Memory B cell (primary cell): Measurements from ENCODE around the gene CAMK2A.

ENCODE experiments used
- ATAC-seq: fragments of 150-1000 bp; cut with Tn5 transposase; 2 replicates; pipeline ENCODE4 v1.10.0; 2021; ENCODE audit warnings: low read depth, mild to moderate bottlenecking, moderate library complexity
- DNase-seq, 2 donors: peaks; one replicate each; pipeline ENCODE4 v3.0.0; 2022; ENCODE audit warnings: low spot score in 2 of 2
- H3K27ac Mint-ChIP-seq: one replicate; pipeline ENCODE4 v1.8.0; 2022; ENCODE audit warnings: mild to moderate bottlenecking, moderate library complexity, mixed read lengths
- H3K27me3 Mint-ChIP-seq: one replicate; pipeline ENCODE4 v1.8.0; 2022; ENCODE audit warnings: mixed read lengths
- H3K36me3 Mint-ChIP-seq: one replicate; pipeline ENCODE4 v1.8.0; 2022; ENCODE audit warnings: mild to moderate bottlenecking, mixed read lengths
- H3K4me1 Mint-ChIP-seq: one replicate; pipeline ENCODE4 v1.8.0; 2022; ENCODE audit warnings: mixed read lengths
- H3K4me3 Mint-ChIP-seq: one replicate; pipeline ENCODE4 v1.8.0; 2022; ENCODE audit warnings: mild to moderate bottlenecking, moderate library complexity, mixed read lengths
- H3K9me3 Mint-ChIP-seq: one replicate; pipeline ENCODE4 v1.8.0; 2022; ENCODE audit warnings: mixed read lengths

Gene CAMK2A

GRCh38 chr5:150309886-150310239 is 20.3 kb upstream of the CAMK2A start:
- Mint-ChIP-seq H3K4me3 (no peak overlapping the region), H3K9me3 (no peaks in the 10 kb centered on the region), H3K27me3 (peaks cover 7% of the 10 kb centered on the region), H3K4me1 (no peaks in the 10 kb centered on the region), H3K27ac (no peak overlapping the region), H3K36me3 (no peaks in the 10 kb centered on the region)
- DNase-seq (no peak), ATAC-seq (no peak)

DNA sequence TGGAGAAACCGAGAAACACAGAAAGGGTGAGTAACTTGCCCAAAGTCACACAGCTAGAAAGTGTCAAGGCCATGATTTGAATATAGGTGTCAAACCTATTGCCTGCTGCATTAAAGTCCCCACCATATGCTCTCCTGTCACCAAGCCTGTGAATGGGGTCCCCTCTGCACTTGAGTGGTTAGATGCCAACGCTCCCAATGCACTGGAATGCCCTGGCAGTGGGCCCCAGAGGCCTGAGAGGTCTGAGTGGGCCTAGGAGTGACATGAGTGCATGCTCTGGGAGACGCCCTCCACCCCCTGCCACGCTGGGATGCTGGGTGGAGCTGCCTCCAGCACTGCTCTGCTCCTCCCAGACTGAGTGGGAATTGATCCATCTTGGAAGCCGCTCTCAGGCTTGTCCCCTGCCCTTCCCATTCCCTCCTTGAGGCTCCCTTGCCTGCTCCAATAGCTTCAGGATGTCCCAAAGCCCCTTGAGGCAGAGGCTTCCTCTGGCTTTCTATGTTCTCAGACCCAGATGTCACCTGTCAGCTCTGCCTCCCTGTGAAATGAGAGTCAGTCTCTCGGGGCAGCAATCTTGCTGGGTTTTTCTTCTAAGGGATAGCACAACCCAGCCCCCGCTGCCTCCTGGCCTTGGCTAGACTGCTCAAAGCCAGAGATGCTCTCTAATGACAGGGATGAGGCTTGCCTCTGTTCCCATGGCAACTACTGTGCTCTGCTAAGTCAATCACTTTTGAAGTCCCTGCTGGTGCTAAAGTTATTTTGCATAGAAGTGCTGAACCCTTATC is 19.7 kb upstream of the CAMK2A start:
- no peak for DNase-seq
- peaks cover 6% of the 10 kb centered on the region for H3K27me3 Mint-ChIP-seq
- no peak overlapping the region for H3K27ac Mint-ChIP-seq
- H3K4me3 Mint-ChIP-seq: no peak overlapping the region
- H3K36me3 Mint-ChIP-seq: no peaks in the 10 kb centered on the region
- no peak for ATAC-seq
- H3K9me3 Mint-ChIP-seq: no peaks in the 10 kb centered on the region
- no peaks in the 10 kb centered on the region for H3K4me1 Mint-ChIP-seq

DNA sequence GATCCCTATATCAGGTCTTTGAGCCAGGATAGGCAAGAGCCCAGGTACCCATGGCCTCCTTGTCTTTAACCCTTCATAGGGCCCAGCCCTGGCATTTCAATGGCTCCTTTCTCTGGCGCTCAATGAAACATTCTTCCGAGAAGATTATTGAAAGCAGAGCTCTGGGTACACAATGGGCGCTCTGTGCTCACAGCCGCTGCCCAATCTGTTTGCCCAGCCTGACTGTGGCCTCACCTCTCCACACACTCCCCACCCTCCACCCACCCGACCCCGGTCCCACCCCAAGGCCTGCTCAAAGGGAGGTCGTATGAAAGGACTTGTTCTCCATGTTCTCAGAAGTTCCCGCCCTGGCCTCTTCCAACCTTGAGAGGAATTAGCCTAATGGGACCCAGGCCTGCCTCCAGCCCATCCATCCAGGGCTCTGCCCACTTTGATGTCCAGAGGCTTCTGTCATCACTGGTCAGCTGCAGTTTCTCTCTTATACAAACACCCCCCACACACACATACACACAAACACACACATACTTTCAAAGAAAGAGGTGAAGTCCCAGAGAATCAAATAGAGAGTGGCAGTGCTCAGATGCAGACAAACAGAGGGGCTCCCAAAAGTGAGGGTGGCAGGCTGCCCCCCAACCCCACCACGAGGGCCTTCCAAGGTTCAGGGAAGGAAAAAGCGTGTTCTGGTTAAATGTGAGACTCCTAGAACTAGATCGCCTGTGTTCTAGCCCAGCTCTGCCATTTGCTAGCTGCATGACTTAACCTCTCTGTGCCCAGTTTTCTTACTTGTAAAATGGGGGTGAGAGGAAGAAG is 18.2 kb upstream of the CAMK2A start:
- H3K36me3 Mint-ChIP-seq: no peaks in the 10 kb centered on the region
- DNase-seq: no peak
- ATAC-seq: no peak
- H3K4me1 Mint-ChIP-seq: no peaks in the 10 kb centered on the region
- peaks cover 7% of the 10 kb centered on the region for H3K27me3 Mint-ChIP-seq
- H3K27ac Mint-ChIP-seq: no peak overlapping the region
- H3K9me3 Mint-ChIP-seq: no peaks in the 10 kb centered on the region
- H3K4me3 Mint-ChIP-seq: no peak overlapping the region

- DNase-seq (no peak), ATAC-seq (no peak)
- Mint-ChIP-seq H3K9me3 (no peaks in the 10 kb centered on the region), H3K36me3 (no peaks in the 10 kb centered on the region), H3K4me3 (no peak overlapping the region), H3K4me1 (no peaks in the 10 kb centered on the region), H3K27ac (no peak overlapping the region), H3K27me3 (peaks cover 7% of the 10 kb centered on the region)
Measured at GRCh38 chr5:150306775-150307174, 17.2 kb upstream of the CAMK2A start.

DNA sequence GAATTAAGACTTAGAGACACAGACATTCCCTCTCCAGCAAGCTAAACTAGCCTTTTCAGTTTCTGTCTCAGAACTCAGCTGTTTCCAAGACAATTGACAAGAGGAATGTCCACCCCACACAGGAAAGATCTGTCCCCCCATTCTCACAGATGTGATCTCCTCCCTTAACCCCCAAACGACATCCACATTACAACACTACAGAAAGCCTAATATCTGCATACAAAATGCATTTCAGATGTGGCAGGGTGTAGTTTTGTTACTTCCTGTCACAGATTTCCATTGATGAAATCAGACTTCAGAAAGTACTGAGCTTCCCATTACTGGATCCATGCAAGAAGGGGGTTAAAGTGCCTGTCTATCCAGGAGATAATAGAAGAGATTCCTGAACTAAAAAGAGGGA is 16.0 kb upstream of the CAMK2A start:
- H3K27ac Mint-ChIP-seq: no peak overlapping the region
- peaks cover 10% of the 10 kb centered on the region for H3K27me3 Mint-ChIP-seq
- ATAC-seq (no peak), DNase-seq (no peak)
- H3K4me1 Mint-ChIP-seq: no peaks in the 10 kb centered on the region
- H3K36me3 Mint-ChIP-seq: no peaks in the 10 kb centered on the region
- no peaks in the 10 kb centered on the region for H3K9me3 Mint-ChIP-seq
- no peak overlapping the region for H3K4me3 Mint-ChIP-seq

DNA sequence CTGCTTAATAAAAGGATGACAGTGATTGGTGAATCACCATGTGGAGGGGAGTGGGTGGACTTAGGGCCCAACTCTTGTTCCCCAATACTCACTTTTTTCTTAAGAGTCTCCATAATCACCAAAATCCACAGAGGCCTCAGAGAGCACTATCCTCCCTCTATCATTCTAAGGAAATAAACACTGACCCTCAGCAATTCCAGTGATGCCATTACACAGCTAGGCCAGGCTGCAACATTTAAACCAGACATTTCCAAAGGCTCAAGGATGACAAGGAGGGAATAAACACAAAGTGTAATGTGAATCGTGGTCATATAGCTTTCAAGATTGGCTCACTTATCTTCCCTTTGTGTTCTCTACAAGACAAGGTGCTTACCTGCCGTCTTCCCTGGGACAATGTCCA is 15.5 kb upstream of the CAMK2A start:
- H3K27me3 Mint-ChIP-seq: peaks cover 10% of the 10 kb centered on the region
- H3K36me3 Mint-ChIP-seq: no peaks in the 10 kb centered on the region
- H3K9me3 Mint-ChIP-seq: no peaks in the 10 kb centered on the region
- DNase-seq (no peak), ATAC-seq (no peak)
- no peak overlapping the region for H3K4me3 Mint-ChIP-seq
- H3K27ac Mint-ChIP-seq: no peak overlapping the region
- H3K4me1 Mint-ChIP-seq: no peaks in the 10 kb centered on the region

DNA sequence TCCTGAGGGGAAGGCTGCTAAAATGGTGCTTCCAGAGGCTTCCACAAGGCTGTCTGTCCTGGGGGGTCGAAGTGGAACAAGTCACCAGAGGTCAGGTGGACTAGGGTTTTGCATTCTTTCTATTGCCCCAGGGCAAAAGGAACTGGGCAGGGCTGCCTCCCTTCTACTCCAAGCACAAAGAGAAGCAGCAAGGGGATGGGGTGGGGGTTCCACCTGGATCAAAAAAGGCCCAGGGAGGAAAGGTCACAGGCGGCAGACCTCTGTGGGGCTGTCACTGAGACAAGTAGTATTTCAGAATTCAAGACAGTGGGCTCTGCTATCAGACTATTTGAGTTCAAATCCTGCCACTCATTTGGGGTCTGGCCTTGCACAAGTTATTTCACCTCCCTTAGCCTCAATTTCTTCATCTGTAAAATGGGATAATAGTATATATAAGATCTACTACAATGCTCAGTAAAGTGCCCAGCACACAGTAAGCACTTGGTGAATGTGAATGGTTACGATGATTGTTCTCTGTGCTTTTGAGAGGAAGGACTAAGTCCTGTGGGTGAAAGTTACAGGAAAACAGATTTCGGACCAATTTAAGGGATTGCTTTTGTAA is 15.0 kb upstream of the CAMK2A start:
- Mint-ChIP-seq H3K36me3 (no peaks in the 10 kb centered on the region), H3K27ac (no peak overlapping the region), H3K27me3 (peaks cover 10% of the 10 kb centered on the region), H3K4me1 (no peaks in the 10 kb centered on the region), H3K4me3 (no peak overlapping the region), H3K9me3 (no peaks in the 10 kb centered on the region)
- ATAC-seq (no peak), DNase-seq (no peak)

DNA sequence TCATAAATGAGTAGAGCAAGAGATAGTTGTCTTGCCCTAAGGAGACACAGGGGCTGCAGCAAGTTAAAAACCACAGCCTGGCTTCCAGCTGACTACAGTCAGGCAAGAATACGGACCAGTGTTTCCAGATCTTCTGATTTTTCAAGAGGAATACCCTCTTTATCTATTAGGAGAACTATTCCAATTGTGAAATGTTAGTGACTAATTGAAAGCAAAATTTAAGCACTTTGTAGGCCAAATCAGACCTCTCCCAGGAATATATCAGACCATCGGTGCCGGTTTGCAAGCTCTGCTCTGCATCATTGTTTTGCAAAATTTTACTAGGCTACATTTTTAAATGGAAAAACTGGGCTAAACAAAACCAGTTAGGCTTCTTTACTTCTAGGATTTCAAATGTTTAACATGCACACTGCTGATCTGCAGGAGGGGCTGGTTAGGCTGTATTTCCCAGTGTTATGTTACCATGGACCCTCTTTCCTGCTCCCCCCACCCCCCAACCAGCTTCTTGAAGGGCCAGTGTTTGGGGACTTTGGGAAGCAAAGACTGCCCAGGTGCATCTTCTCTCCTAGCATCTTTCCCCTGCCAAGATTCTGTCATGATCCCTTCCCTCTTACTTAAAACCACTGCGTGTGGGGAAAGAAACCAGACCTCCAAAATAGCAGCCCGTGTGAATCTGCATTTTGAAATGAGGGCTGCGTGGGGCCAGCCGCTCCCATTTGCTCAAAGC is 14.2 kb upstream of the CAMK2A start:
- Mint-ChIP-seq H3K9me3 (no peaks in the 10 kb centered on the region), H3K4me3 (no peak overlapping the region), H3K4me1 (no peaks in the 10 kb centered on the region), H3K36me3 (no peaks in the 10 kb centered on the region), H3K27ac (no peak overlapping the region), H3K27me3 (peaks cover 10% of the 10 kb centered on the region)
- DNase-seq: no peak
- ATAC-seq: no peak

GRCh38 chr5:150303070-150303615 is 13.6 kb upstream of the CAMK2A start:
- no peak overlapping the region for H3K4me3 Mint-ChIP-seq
- no peak overlapping the region for H3K27ac Mint-ChIP-seq
- no peaks in the 10 kb centered on the region for H3K4me1 Mint-ChIP-seq
- H3K27me3 Mint-ChIP-seq: peaks cover 10% of the 10 kb centered on the region
- no peaks in the 10 kb centered on the region for H3K9me3 Mint-ChIP-seq
- ATAC-seq (no peak), DNase-seq (no peak)
- H3K36me3 Mint-ChIP-seq: no peaks in the 10 kb centered on the region

DNA sequence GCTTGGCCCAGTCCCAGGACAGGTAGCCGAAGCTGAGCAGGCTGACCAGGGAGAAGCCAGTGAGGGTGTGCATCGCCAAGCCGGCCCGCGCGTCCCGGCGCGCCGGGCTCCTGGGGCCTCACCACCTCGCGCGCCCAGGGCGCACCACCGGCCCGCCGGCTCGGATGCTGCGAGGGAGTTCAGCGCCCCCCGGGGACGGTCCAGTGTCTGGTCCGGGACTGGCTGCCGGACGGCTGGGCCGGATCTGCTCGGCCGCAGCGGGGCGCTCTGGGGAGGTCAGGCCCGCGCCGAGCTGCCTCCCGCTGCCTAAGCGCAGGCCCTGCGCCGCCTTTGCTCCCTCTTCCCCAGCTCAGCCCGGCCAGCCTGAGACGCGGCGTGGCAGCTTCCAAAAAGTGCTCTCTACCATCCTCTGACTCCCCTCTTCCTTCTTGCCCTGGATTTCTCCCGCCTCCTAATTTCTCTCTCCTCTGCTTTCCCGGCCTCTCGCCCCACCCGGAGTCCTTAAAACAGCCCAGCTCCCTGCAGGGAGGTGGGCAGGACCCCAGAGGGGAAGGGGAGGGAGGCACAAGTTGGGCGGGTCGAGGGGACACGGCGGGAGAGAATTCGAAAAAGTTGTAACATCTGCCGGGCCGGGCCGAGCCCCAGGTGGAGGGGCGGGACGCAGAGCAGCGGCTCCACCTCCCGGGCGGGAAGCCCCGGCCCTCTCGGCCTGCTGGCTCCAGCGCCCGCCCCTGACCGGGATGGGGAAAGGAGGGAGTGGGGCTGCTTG is 12.9 kb upstream of the CAMK2A start, which contains the start of gene ARSI:
TSS of gene ARSI (minus strand) at position 605 of the 769 bp plus-strand sequence. CDS start at position 73, 532 bp downstream.
- Mint-ChIP-seq H3K9me3 (no peaks in the 10 kb centered on the region), H3K27me3 (peaks cover 12% of the 10 kb centered on the region), H3K36me3 (no peaks in the 10 kb centered on the region), H3K4me3 (no peak within 1 kb of the TSS), H3K27ac (no peak within 1 kb of the TSS), H3K4me1 (no peaks in the 10 kb centered on the region)
- DNase-seq (no peak), ATAC-seq (no peak)

DNA sequence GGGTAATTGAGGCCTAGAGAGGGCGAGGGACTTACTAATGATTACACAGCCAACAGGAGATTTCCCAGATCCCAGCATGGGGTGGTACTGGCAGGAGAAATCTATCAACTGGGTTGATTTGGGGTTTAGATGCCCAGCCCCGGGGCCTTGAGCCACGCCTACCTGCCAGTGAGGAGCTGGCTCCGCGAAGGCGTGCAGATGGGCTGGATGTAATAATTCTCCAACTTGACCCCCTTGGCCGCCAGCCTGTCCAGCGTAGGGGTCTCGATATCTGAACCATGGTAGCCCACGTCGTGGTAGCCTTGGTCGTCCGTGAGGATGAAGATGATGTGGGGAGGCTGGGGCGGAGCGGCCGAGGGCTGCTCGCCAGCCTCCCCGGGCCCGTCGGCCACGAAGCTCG is 12.3 kb upstream of the CAMK2A start:
- DNase-seq: no peak
- H3K4me3 Mint-ChIP-seq: no peak overlapping the region
- H3K36me3 Mint-ChIP-seq: no peaks in the 10 kb centered on the region
- peaks cover 12% of the 10 kb centered on the region for H3K27me3 Mint-ChIP-seq
- H3K9me3 Mint-ChIP-seq: no peaks in the 10 kb centered on the region
- no peak overlapping the region for H3K27ac Mint-ChIP-seq
- no peak for ATAC-seq
- H3K4me1 Mint-ChIP-seq: no peaks in the 10 kb centered on the region

- no peak overlapping the region for H3K27ac Mint-ChIP-seq
- no peak for DNase-seq
- no peaks in the 10 kb centered on the region for H3K9me3 Mint-ChIP-seq
- no peak overlapping the region for H3K4me3 Mint-ChIP-seq
- H3K27me3 Mint-ChIP-seq: peaks cover 12% of the 10 kb centered on the region
- H3K4me1 Mint-ChIP-seq: no peaks in the 10 kb centered on the region
- no peak for ATAC-seq
- H3K36me3 Mint-ChIP-seq: no peaks in the 10 kb centered on the region
Measured at GRCh38 chr5:150301170-150301505, 11.6 kb upstream of the CAMK2A start.

GRCh38 chr5:150300496-150301169 is 11.1 kb upstream of the CAMK2A start:
- H3K4me1 Mint-ChIP-seq: no peaks in the 10 kb centered on the region
- no peak for ATAC-seq
- no peaks in the 10 kb centered on the region for H3K36me3 Mint-ChIP-seq
- peaks cover 11% of the 10 kb centered on the region for H3K27me3 Mint-ChIP-seq
- no peaks in the 10 kb centered on the region for H3K9me3 Mint-ChIP-seq
- H3K27ac Mint-ChIP-seq: no peak overlapping the region
- DNase-seq: no peak
- H3K4me3 Mint-ChIP-seq: no peak overlapping the region
